Measurements from ENCODE around the gene SDHAF1. TPM values are rescaled to one million over a fixed set of nuclear protein-coding genes. Genes with fewer than 3 reads are reported as not detected.

SDHAF1 gene
- total RNA-seq, 2 donors from 2014 or later: 30.8 to 34.9 TPM

GRCh38 chr19:36043952-36044351 is 49.0 kb downstream of the SDHAF1 start:
- no peaks in the 10 kb centered on the region for H3K27me3 ChIP-seq
- H3K4me1 ChIP-seq: peaks cover 0 to 8% of the 10 kb centered on the region in 2 donors
- H3K4me3 ChIP-seq: no peak overlapping the region
- no peak for DNase-seq (ENCODE audit: low spot score)
- TF ChIP-seq, protein P1, sequence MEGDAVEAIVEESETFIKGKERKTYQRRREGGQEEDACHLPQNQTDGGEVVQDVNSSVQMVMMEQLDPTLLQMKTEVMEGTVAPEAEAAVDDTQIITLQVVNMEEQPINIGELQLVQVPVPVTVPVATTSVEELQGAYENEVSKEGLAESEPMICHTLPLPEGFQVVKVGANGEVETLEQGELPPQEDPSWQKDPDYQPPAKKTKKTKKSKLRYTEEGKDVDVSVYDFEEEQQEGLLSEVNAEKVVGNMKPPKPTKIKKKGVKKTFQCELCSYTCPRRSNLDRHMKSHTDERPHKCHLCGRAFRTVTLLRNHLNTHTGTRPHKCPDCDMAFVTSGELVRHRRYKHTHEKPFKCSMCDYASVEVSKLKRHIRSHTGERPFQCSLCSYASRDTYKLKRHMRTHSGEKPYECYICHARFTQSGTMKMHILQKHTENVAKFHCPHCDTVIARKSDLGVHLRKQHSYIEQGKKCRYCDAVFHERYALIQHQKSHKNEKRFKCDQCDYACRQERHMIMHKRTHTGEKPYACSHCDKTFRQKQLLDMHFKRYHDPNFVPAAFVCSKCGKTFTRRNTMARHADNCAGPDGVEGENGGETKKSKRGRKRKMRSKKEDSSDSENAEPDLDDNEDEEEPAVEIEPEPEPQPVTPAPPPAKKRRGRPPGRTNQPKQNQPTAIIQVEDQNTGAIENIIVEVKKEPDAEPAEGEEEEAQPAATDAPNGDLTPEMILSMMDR (IDR thresholded peaks at IDR 0.05): no peak
- no peak overlapping the region for H3K27ac ChIP-seq
- H3K36me3 ChIP-seq: no peaks in the 10 kb centered on the region
- no peaks in the 10 kb centered on the region for H3K9me3 ChIP-seq

Other genes starting within 250 kb of the SDHAF1 start
- gene U2AF1L4, start 249.8 kb upstream of the SDHAF1 start, total RNA-seq: 10 to 100 TPM; 19.9 to 33.1 TPM
- gene PSENEN, start 249.5 kb upstream of the SDHAF1 start, total RNA-seq: 10 to 100 TPM; 26.1 to 35.0 TPM
- 10 to 100 TPM in 1 of 2 donors, 1 to 10 TPM in 1; 8.9 to 13.6 TPM for gene LIN37, start 246.6 kb upstream of the SDHAF1 start, total RNA-seq
- gene HSPB6, start 238.2 kb upstream of the SDHAF1 start, total RNA-seq: 100 to 1,000 TPM in 1 of 2 donors, 10 to 100 TPM in 1; 98.4 to 104 TPM
- gene PROSER3, start 237.0 kb upstream of the SDHAF1 start, total RNA-seq: 1 to 10 TPM; 7.2 TPM
- 1 to 10 TPM; 1.3 to 1.4 TPM for gene ARHGAP33, start 219.6 kb upstream of the SDHAF1 start, total RNA-seq
- not detected for gene PRODH2, start 182.3 kb upstream of the SDHAF1 start, total RNA-seq
- not detected for gene NPHS1, start 142.7 kb upstream of the SDHAF1 start, total RNA-seq
- gene KIRREL2, start 138.3 kb upstream of the SDHAF1 start, total RNA-seq: under 1 TPM in 1 of 2 donors, not detected in 1; 0.51 TPM
- 10 to 100 TPM; 17.5 to 33.6 TPM for gene APLP1, start 126.6 kb upstream of the SDHAF1 start, total RNA-seq
- gene NFKBID, start 94.6 kb upstream of the SDHAF1 start, total RNA-seq: 1 to 10 TPM; 1.3 to 2.1 TPM
- 1 to 10 TPM in 1 of 2 donors, not detected in 1; 3.3 TPM for gene HCST, start 92.7 kb upstream of the SDHAF1 start, total RNA-seq
- gene TYROBP, start 86.9 kb upstream of the SDHAF1 start, total RNA-seq: 10 to 100 TPM; 26.1 to 85.4 TPM
- 10 to 100 TPM; 10.5 to 13.1 TPM for gene LRFN3, start 58.8 kb upstream of the SDHAF1 start, total RNA-seq
- not detected for gene SYNE4, start 13.6 kb downstream of the SDHAF1 start, total RNA-seq
- gene ALKBH6, start 19.0 kb downstream of the SDHAF1 start, total RNA-seq: 10 to 100 TPM; 16.2 to 16.5 TPM
- gene CLIP3, start 37.7 kb downstream of the SDHAF1 start, total RNA-seq: 10 to 100 TPM in 1 of 2 donors, 1 to 10 TPM in 1; 5.1 to 10.7 TPM
- gene THAP8, start 59.1 kb downstream of the SDHAF1 start, total RNA-seq: 10 to 100 TPM in 1 of 2 donors, 1 to 10 TPM in 1; 5.7 to 11.6 TPM
- 10 to 100 TPM in 1 of 2 donors, under 1 TPM in 1; 0.75 to 10.6 TPM for gene WDR62, start 59.7 kb downstream of the SDHAF1 start, total RNA-seq
- gene OVOL3, start 116.0 kb downstream of the SDHAF1 start, total RNA-seq: not detected
- gene POLR2I, start 119.7 kb downstream of the SDHAF1 start, total RNA-seq: 100 to 1,000 TPM in 1 of 2 donors, 10 to 100 TPM in 1; 76.9 to 121 TPM
- gene TBCB, start 120.3 kb downstream of the SDHAF1 start, total RNA-seq: 100 to 1,000 TPM; 107 to 110 TPM
- gene CAPNS1, start 144.9 kb downstream of the SDHAF1 start, total RNA-seq: 100 to 1,000 TPM; 222 to 238 TPM
- gene COX7A1, start 157.3 kb downstream of the SDHAF1 start, total RNA-seq: 100 to 1,000 TPM; 136 to 347 TPM
- gene ZNF565, start 219.5 kb downstream of the SDHAF1 start, total RNA-seq: 1 to 10 TPM; 2.4 to 3.1 TPM
- gene ZNF146, start 219.9 kb downstream of the SDHAF1 start, total RNA-seq: 10 to 100 TPM; 46.2 to 48.0 TPM

Data from right atrium auricular region (tissue), 2 donors.